K562 (cell line): ENCODE results near the gene ERAS. TPM values are rescaled to one million over a fixed set of nuclear protein-coding genes. Genes with fewer than 3 reads are reported as not detected.

ENCODE experiments used
- ARID1B ChIP-seq: fragments of 450-650 bp; IDR thresholded peaks from 2 replicates; pipeline ENCODE4 v1.6.1; 2016; ENCODE audit warnings: antibody characterized with exemption, mild to moderate bottlenecking, inconsistent platforms
- BCOR ChIP-seq: fragments of 450-650 bp; IDR thresholded peaks from 2 replicates; pipeline ENCODE4 v1.6.1; 2016
- DPF2 ChIP-seq: fragments of 450-650 bp; IDR thresholded peaks from 2 replicates; pipeline ENCODE4 v1.6.1; 2016
- ELF4 ChIP-seq: fragments of 450-650 bp; formaldehyde crosslinking; IDR thresholded peaks from 2 replicates; pipeline ENCODE4 v1.4.0; 2022; ENCODE audit warnings: missing genetic modification characterization
- HDAC1 ChIP-seq, 2 experiments: fragments of 450-650 bp; IDR thresholded peaks; 2 replicates each; pipeline ENCODE4 v1.6.1; 2016 to 2017; ENCODE audit warnings: inconsistent platforms in 1 of 2, mild to moderate bottlenecking in 1 of 2, moderate library complexity in 1 of 2
- LARP7 ChIP-seq: fragments of 450-650 bp; IDR thresholded peaks from 2 replicates; pipeline ENCODE4 v1.6.1; 2016
- MCM7 ChIP-seq, 2 experiments: fragments of 450-650 bp; IDR thresholded peaks; 2 replicates each; pipeline ENCODE4 v1.6.1; 2016 to 2018
- MTA1 ChIP-seq: fragments of 450-650 bp; IDR thresholded peaks from 2 replicates; pipeline ENCODE4 v1.6.1; 2017; ENCODE audit warnings: borderline replicate concordance
- MTA2 ChIP-seq: fragments of 450-650 bp; IDR thresholded peaks from 2 replicates; pipeline ENCODE4 v1.6.1; 2016; ENCODE audit warnings: low read depth
- SMC3 ChIP-seq: conservative IDR thresholded peaks from 2 replicates; pipeline ENCODE4 v1.6.1; 2011; ENCODE audit warnings: low read depth, low read length, improper control_type of control experiment; ENCODE audit not compliant: insufficient read depth
- SNIP1 ChIP-seq: fragments of 450-650 bp; IDR thresholded peaks from 2 replicates; pipeline ENCODE4 v1.7.1; 2017; ENCODE audit warnings: low read depth, mild to moderate bottlenecking
- SRSF9 ChIP-seq: fragments of 200-400 bp; formaldehyde crosslinking; IDR thresholded peaks from 2 replicates; pipeline ENCODE4 v1.6.1; 2017; ENCODE audit warnings: low read depth, low read length, borderline replicate concordance
- TAF7 ChIP-seq: fragments of 450-650 bp; IDR thresholded peaks from 2 replicates; pipeline ENCODE4 v1.6.1; 2016; ENCODE audit warnings: missing genetic modification characterization, missing compliant biosample characterization
- TRIM25 ChIP-seq: fragments of 450-650 bp; IDR thresholded peaks from 2 replicates; pipeline ENCODE4 v1.7.0; 2016; ENCODE audit warnings: borderline replicate concordance
- UBTF ChIP-seq, 2 experiments: IDR thresholded peaks; 2 replicates each; pipeline ENCODE4 v1.6.1; 2012; ENCODE audit warnings: improper control_type of control experiment in 2 of 2, low read depth in 2 of 2, low read length in 2 of 2, borderline replicate concordance in 1 of 2
- ZNF609 ChIP-seq: sonication (generic); formaldehyde crosslinking; IDR thresholded peaks from 2 replicates; pipeline ENCODE4 v1.8.1; 2023; ENCODE audit warnings: missing genetic modification reagents, mild to moderate bottlenecking, borderline replicate concordance
- polyA plus RNA-seq, 8 experiments: library from polyadenylated mRNA; depleted of rRNA in 4 of 8; stranded (reverse) in 5 of 8; unstranded in 3 of 8; fragments of >200 nt; fragmentation: Nextera tagmentation in 2 of 8; fragmentation: Illumina TruSeq in 1 of 8; extraction: Ambion mirVana in 2 of 8; extraction: Trizol in 1 of 8; gene quantifications; 2 replicates each; pipeline versions ENCODE4 v1.2.1 to v1.2.3, GENCODE V29; 2011 to 2014; ENCODE audit warnings: inconsistent platforms in 1 of 8, missing spikeins in 1 of 8
- total RNA-seq, 7 experiments: library from RNA; depleted of rRNA in 6 of 7; stranded (reverse); fragments of >200 nt in 6 of 7; fragmentation: Illumina TruSeq in 2 of 7; extraction: Trizol in 2 of 7; gene quantifications; 2 replicates each; pipeline versions ENCODE4 v1.2.1 to v1.2.3, GENCODE V29; 2011 to 2021; ENCODE audit warnings: low replicate concordance in 1 of 7
- TF ChIP-seq, protein P1 (sequence below): fragments of 450-650 bp; formaldehyde crosslinking; IDR thresholded peaks from 2 replicates; pipeline ENCODE4 v1.4.0; 2022; ENCODE audit warnings: missing genetic modification characterization

Gene ERAS
- total and polyA plus RNA-seq, 9 of the 15 experiments (the other 6 are each of a cell fraction or from before 2014, with no cell fraction given), result 0.07 to 0.12 TPM; not detected in 7

GRCh38 chrX:48787505-48788443, 38.5 kb upstream of the ERAS start (continued):
- TF ChIP-seq ZNF609 (CRISPR knock-in tag) (no peak), BCOR (0 out of 2 replicates have a peak, but pooled peaks have one; percentile 4), ARID1B (peak; percentile 29; the same call in 1 of the 2 replicates), SNIP1 (peak; percentile 51; the same call in 1 of the 2 replicates), SRSF9 (no peak), MCM7 (IDR thresholded peaks at IDR 0.05) (0 out of 4 replicates have a peak, but pooled peaks of 1 of the 2 experiments have one; percentile 66), ELF4 (CRISPR knock-in tag) (peak; percentile 66; the same call in 1 of the 2 replicates), MTA1 (no peak), MTA2 (0 out of 2 replicates have a peak, but pooled peaks have one; percentile 27), LARP7 (peak; percentile 90), HDAC1 (IDR thresholded peaks at IDR 0.05) (0 out of 4 replicates have a peak, but pooled peaks of 1 of the 2 experiments have one; percentile 19), TRIM25 (no peak), UBTF (IDR thresholded peaks at IDR 0.05; ENCODE audit: borderline replicate concordance in 1 of 2, low read depth in 2 of 2, low read length in 2 of 2) (0 out of 4 replicates have a peak, but pooled peaks of 1 of the 2 experiments have one; percentile 21), DPF2 (peak; percentile 31; the same call in 1 of the 2 replicates), TAF7 (0 out of 2 replicates have a peak, but pooled peaks have one; percentile 12), SMC3 (no peak)
- TF ChIP-seq, protein P1, sequence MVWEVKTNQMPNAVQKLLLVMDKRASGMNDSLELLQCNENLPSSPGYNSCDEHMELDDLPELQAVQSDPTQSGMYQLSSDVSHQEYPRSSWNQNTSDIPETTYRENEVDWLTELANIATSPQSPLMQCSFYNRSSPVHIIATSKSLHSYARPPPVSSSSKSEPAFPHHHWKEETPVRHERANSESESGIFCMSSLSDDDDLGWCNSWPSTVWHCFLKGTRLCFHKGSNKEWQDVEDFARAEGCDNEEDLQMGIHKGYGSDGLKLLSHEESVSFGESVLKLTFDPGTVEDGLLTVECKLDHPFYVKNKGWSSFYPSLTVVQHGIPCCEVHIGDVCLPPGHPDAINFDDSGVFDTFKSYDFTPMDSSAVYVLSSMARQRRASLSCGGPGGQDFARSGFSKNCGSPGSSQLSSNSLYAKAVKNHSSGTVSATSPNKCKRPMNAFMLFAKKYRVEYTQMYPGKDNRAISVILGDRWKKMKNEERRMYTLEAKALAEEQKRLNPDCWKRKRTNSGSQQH, result 0 out of 2 replicates have a peak, but pooled peaks have one; percentile 64
- TF ChIP-seq, all 486 proteins: peak for 28
